H1 (cell line): ENCODE data around the gene PDE1A. TPM values are rescaled to one million over a fixed set of nuclear protein-coding genes. Genes with fewer than 3 reads are reported as not detected.

Source experiments
- CREB1 ChIP-seq: IDR thresholded peaks from 2 replicates; pipeline ENCODE4 v1.6.1; 2012; ENCODE audit warnings: inconsistent platforms
- CTCF ChIP-seq, 3 experiments: IDR thresholded peaks; 1 replicate in 2 of 3; 2 replicates in 1 of 3; pipeline versions ENCODE4 v1.5.1 to v1.6.1; 2011; ENCODE audit warnings: low read length in 3 of 3, mild to moderate bottlenecking in 3 of 3, inconsistent platforms in 2 of 3, low read depth in 1 of 3, moderate library complexity in 1 of 3; ENCODE audit not compliant: insufficient read depth in 1 of 3; ENCODE audit errors: control extremely low read depth in 1 of 3
- KDM1A ChIP-seq: fragments of 200-600, 300-600 bp; sonication (generic); IDR thresholded peaks from 2 replicates; pipeline ENCODE4 v1.7.1; 2016; ENCODE audit warnings: mild to moderate bottlenecking, low read length, borderline replicate concordance
- polyA plus RNA-seq, 7 experiments: library from polyadenylated mRNA; depleted of rRNA in 3 of 7; stranded (reverse) in 5 of 7; unstranded in 2 of 7; fragments of >200 nt in 5 of 7; fragments of 200-250 nt in 2 of 7; gene quantifications; 1 replicate in 5 of 7; 2 replicates in 1 of 7; 4 replicates in 1 of 7; pipeline versions ENCODE4 v1.2.1 to v1.2.3, GENCODE V29; 2011 to 2013; ENCODE audit warnings: missing spikeins in 2 of 7, mixed read lengths in 2 of 7
- total RNA-seq: library from RNA; stranded (reverse); fragmentation: NEBNext Ultra II Directional; extraction: Animal tissue kit (Norgen Biotek cat#: 25700); gene quantifications from 2 replicates; pipeline ENCODE4 v1.2.1, GENCODE V29; 2021

The PDE1A gene
- total and polyA plus RNA-seq, 2 of the 8 experiments (the other 6 are each of a cell fraction or from before 2014, with no cell fraction given): 0.34 TPM; not detected in 1

GRCh38 chr2:182240862-182241371 is 185.9 kb downstream of the PDE1A start (continued):
- TF ChIP-seq CTCF (IDR thresholded peaks at IDR 0.05; ENCODE audit: control extremely low read depth in 1 of 3, insufficient read depth in 1 of 3, low read depth in 1 of 3, low read length in 3 of 3): peak; percentile 38 to 52 (median 51)
- no peak for TF ChIP-seq CREB1
- TF ChIP-seq KDM1A: no peak
